ENCODE results near the gene BCL2L14. TPM values are rescaled to one million over a fixed set of nuclear protein-coding genes. Genes with fewer than 3 reads are reported as not detected.

The BCL2L14 gene
- polyA plus RNA-seq, 2 of the 4 experiments (the other 2 are of a cell fraction) = 0.06 TPM; not detected in 1

- ChIA-PET POLR2A (interaction anchor here (0.7 kb wide), 1 partner anchor 42 kb away, joined by 3 read pairs; no protein-coding TSS in a partner anchor), CTCF (interaction anchor here (0.5 to 0.8 kb wide), 3 partner anchors 10 to 197 kb away, joined by 3 read pairs; no protein-coding TSS in a partner anchor)
- no peak overlapping the region for H3K4me2 ChIP-seq
- DNase-seq (ENCODE audit: low read depth in 1 of 2, low spot score in 1 of 2) (no peak), FAIRE-seq (no peak), ATAC-seq (no peak)
- H3K4me1 ChIP-seq = no peaks in the 10 kb centered on the region
- H3K4me3 ChIP-seq = no peak overlapping the region
- H3K27ac ChIP-seq = no peak overlapping the region
- H3K9me3 ChIP-seq = no peaks in the 10 kb centered on the region
- 92% methylated on average over 4 of the region's 4 CpGs for WGBS (ENCODE audit: missing lambda C conversion rate)
- no peak for TF ChIP-seq HOXB13 (CRISPR knock-in tag; IDR thresholded peaks at IDR 0.05; ENCODE audit: low read depth)
- TF ChIP-seq ZC3H11A (IDR thresholded peaks at IDR 0.05) = no peak
- no peak for TF ChIP-seq TFCP2L1 (CRISPR knock-in tag; IDR thresholded peaks at IDR 0.05)
- TF ChIP-seq MAZ (IDR thresholded peaks at IDR 0.05; ENCODE audit: borderline replicate concordance, low read depth, low read length) = no peak
- TF ChIP-seq HEYL (CRISPR knock-in tag; IDR thresholded peaks at IDR 0.05) = no peak
- TF ChIP-seq HDAC2 (IDR thresholded peaks at IDR 0.05) = no peak
- no peak for TF ChIP-seq RCOR1 (IDR thresholded peaks at IDR 0.05; ENCODE audit: low read depth, low read length)
- TF ChIP-seq SMC3 (IDR thresholded peaks at IDR 0.05) = no peak
- no peak for TF ChIP-seq GATA3 (IDR thresholded peaks at IDR 0.05; ENCODE audit: borderline replicate concordance)
- no peak for TF ChIP-seq POLR2AphosphoS2 (conservative IDR thresholded peaks at IDR 0.05; ENCODE audit: low read length)
- no peak for TF ChIP-seq MYC (IDR thresholded peaks at IDR 0.05; ENCODE audit: borderline replicate concordance, low read length)
- no peak for TF ChIP-seq HES2 (IDR thresholded peaks at IDR 0.05)
- no peak for TF ChIP-seq HOXB5 (CRISPR knock-in tag; IDR thresholded peaks at IDR 0.05)
- no peak for TF ChIP-seq TP53 (CRISPR knock-in tag; IDR thresholded peaks at IDR 0.05)
- TF ChIP-seq SREBF2 (IDR thresholded peaks at IDR 0.05) = no peak
- no peak for TF ChIP-seq REST (IDR thresholded peaks at IDR 0.05)
- TF ChIP-seq JUN (IDR thresholded peaks at IDR 0.05) = no peak
- TF ChIP-seq MAX (IDR thresholded peaks at IDR 0.05) = no peak
Observed at GRCh38 chr12:12128670-12129069, 57.9 kb downstream of the BCL2L14 start.

GRCh38 chr12:12133259-12133658 is 62.5 kb downstream of the BCL2L14 start:
- Histone ChIP-seq H3K4me3 (no peak overlapping the region), H3K4me1 (peaks cover 11% of the 10 kb centered on the region), H3K27ac (no peak overlapping the region), H3K4me2 (no peak overlapping the region), H3K9me3 (no peaks in the 10 kb centered on the region)
- FAIRE-seq (no peak), ATAC-seq (no peak), DNase-seq (ENCODE audit: low read depth in 1 of 2, low spot score in 1 of 2) (no peak)
- CTCF ChIA-PET = no interaction called here
- TF ChIP-seq HOXB13 (CRISPR knock-in tag; IDR thresholded peaks at IDR 0.05; ENCODE audit: low read depth) (no peak), HDAC2 (IDR thresholded peaks at IDR 0.05) (no peak), GATA3 (IDR thresholded peaks at IDR 0.05; ENCODE audit: borderline replicate concordance) (no peak), HMGXB4 (CRISPR knock-in tag; IDR thresholded peaks at IDR 0.05; ENCODE audit: borderline replicate concordance) (no peak), MAFK (IDR thresholded peaks at IDR 0.05; ENCODE audit: partially characterized antibody) (no peak)
- POLR2A ChIA-PET = no interaction called here
- 89% methylated on average over 3 of the region's 3 CpGs for WGBS (ENCODE audit: missing lambda C conversion rate)
